ENCODE data around the gene VPS4A.

- TF ChIP-seq POLR2A (IDR thresholded peaks at IDR 0.05) (no peak), EP300 (IDR thresholded peaks at IDR 0.05) (no peak)
Measured at GRCh38 chr16:69320740-69321073, 9.6 kb downstream of the VPS4A start.

Data from upper lobe of left lung (tissue), 4 donors.